TTC549 (cell line): ENCODE data around the gene ASB2.

Experiments used
- FAIRE-seq: peaks from 2 replicates; lab custom pipeline; 2012; peaks lifted over from hg19 to GRCh38; lab: Jason Lieb, UNC

Gene ASB2

GRCh38 chr14:93946541-93947090 is 29.8 kb downstream of the ASB2 start:
- no peak for FAIRE-seq

GRCh38 chr14:93946104-93946503 is 30.3 kb downstream of the ASB2 start:
- no peak for FAIRE-seq

GRCh38 chr14:93945070-93945399 is 31.3 kb downstream of the ASB2 start:
- no peak for FAIRE-seq

- no peak for FAIRE-seq
Observed at GRCh38 chr14:93944348-93945069, 31.9 kb downstream of the ASB2 start.

DNA sequence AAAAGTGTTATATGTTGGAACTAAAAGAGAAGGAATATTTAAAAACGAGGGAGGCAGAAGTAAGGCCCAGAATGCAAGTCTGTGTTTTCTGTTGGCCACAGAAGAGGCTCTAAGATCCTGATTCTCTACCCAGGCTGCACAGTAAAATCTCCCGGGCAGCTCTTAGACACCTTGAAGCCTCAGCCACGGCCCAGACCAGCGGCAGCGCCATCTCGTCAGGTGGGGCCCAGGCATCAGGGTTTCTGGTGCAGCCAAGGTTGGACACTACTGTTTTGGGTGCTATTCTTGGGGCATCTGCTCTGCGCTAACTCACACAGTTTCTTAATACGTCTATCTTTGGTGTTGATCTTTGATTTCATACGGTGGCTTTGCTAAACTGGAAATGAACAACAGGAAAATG is 32.4 kb downstream of the ASB2 start:
- FAIRE-seq = no peak

DNA sequence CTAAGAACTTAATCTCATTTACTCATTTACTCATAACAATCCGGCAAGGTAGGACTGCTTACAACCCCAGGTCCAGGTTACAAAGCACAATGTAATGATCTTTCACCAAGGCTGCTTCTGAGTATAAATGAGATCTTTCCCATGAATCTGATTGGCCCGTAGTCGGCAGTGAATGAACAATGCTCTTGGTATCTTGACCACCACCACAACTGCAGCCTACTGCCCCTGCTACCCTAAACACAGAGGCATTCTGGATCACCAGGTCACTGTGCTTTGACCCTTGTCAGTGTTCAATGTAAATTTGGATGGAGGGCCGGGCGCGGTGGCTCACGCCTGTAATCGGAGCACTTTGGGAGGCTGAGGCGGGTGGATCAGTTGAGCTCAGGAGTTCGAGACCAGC is 33.3 kb downstream of the ASB2 start:
- FAIRE-seq = no peak

- no peak for FAIRE-seq
Observed at GRCh38 chr14:93941293-93941910, 35.0 kb downstream of the ASB2 start.

DNA sequence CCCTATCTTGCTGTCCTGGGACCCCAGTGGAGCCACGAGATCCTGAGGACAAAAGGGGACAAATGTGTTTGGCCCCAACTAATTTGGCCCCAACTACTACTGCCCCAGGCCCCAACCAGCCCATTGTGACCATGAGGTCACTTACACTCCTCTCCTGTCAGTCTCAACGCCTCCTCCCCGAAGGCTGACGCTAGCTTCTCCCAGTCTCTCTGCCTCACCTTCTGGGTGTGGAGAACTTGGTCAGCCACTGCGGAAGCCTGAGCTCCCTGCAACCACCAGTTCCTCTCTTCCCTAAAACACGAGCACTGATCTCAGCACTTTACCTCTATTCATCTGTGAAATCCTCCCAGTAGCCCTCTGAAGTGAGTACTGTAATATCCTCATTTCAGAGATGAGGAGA is 35.9 kb downstream of the ASB2 start:
- FAIRE-seq = no peak

DNA sequence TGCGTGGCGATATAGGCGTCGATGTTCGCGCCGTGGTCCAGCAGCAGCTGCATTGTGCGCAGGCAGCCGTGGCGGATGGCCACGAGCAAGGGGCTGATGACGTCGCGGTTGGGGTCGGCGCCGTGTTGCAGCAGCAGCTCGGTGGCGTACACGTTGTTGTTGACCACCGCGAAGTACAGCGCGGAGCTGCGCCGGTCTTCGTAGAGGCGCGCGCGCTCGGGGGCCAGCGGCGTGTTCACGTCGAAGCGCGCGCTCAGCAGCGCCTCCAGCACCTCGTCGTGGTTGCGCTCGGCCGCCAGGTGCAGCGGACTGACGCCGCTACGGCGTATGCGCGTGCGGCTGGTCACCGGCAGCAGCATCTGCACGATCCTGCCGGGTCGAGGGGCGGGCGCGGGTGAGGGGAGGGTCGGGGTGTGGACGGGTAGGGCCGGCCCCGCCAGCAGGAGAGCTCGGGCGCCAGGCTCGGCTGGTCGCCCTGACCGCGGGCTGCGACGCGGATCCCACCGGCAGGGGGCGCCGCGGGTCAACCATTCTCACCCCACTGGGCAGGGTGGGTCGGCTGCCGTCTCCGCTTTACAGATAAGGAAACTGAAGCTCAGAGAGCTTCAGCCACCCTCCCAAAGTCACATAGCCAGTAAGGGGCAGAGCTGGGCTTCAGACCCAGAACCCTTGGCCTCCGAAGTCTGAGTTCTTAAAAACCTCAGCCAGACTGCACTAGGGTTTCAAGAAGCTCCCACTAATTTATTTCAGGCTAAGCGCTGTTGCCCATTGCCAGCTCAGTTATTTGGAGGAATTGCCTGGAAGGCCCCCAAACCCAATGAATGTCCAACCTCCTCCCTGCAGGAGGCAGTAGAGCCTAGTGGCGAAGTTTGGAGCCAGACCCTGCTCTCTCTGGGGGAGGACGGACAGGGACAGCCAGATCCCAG is 36.8 kb downstream of the ASB2 start:
- no peak for FAIRE-seq

- no peak for FAIRE-seq
Observed at GRCh38 chr14:93938751-93939303, 37.5 kb downstream of the ASB2 start.

DNA sequence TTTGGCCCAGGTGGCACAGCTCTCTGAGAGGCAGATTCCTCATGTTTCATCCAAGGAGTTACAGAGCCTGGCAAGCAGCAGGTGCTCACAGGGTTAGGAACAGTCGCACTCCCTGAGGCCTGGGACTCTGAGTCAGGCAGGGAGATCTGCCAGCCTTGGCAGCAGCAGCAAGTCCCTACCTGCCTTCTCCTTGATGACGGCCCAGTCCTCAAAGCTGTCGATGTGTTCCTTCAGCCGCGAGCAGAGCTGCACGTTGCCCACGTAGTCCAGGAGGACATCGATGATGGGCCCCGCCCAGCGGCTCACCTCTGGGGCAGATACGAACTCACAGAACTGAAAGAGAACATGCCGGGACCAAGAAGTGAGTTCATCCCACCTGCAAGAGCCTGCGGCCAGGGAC is 38.9 kb downstream of the ASB2 start:
- FAIRE-seq = no peak

DNA sequence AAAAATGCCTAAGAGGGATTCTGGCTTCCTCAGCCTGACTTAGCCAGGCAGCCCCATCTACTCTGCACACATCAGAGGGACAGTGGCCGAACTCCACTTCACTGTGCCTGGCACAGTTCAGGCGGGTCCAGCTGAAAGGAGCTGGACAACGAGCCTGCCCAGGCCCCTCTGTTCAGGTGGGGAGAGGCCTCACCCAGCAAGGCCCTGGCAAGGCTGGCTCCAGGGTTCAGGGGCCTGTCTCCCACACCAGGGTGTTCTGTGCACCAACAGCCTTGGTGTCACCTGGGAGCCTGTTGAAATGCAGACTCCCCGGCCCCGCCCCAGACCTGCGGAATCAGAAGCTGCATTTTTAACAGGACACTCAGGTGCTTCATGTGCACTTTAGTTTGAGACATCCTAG is 39.4 kb downstream of the ASB2 start:
- FAIRE-seq = no peak

- no peak for FAIRE-seq
Observed at GRCh38 chr14:93936245-93936644, 40.1 kb downstream of the ASB2 start.

DNA sequence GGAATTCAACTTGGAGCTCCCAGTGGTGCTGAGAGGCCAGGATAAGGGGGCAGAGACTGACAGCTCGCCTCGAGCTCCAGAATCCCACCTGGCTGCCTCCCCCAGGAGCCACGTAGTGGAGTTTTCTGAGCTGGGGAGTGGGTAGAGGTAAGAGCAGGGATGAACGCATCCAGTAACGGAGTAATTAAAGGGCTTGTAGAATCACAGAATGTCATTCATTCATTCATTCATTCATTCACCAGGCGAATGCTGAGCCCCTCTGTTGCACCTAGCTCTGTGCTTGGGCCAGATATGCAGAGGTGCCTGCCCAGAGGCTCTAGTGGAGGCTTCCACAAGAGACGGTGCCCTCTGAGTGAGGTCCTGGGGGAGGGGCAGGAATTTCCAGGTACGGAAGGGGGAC is 41.2 kb downstream of the ASB2 start:
- no peak for FAIRE-seq

DNA sequence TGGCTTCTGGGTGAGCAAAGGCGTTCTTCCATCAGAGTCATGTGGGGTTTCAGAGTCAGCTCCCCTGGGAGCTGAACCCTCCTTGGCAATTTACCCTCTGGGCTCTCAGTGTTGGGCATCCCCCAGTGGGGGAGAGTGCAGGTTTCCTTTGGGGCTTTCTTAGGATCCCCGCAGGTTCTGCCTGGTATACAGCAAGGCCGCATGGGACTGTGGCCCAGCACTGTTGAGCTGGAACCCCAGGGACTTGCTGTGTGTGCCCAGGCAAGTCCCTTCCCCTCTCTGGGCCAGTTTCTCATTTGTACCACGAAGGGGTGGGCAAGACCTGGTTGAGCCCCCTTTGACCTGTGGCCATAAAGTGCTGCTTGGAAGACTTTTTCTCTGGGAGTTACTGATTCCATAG is 43.7 kb downstream of the ASB2 start:
- FAIRE-seq = no peak

GRCh38 chr14:93930989-93931307 is 45.4 kb downstream of the ASB2 start:
- FAIRE-seq = no peak

DNA sequence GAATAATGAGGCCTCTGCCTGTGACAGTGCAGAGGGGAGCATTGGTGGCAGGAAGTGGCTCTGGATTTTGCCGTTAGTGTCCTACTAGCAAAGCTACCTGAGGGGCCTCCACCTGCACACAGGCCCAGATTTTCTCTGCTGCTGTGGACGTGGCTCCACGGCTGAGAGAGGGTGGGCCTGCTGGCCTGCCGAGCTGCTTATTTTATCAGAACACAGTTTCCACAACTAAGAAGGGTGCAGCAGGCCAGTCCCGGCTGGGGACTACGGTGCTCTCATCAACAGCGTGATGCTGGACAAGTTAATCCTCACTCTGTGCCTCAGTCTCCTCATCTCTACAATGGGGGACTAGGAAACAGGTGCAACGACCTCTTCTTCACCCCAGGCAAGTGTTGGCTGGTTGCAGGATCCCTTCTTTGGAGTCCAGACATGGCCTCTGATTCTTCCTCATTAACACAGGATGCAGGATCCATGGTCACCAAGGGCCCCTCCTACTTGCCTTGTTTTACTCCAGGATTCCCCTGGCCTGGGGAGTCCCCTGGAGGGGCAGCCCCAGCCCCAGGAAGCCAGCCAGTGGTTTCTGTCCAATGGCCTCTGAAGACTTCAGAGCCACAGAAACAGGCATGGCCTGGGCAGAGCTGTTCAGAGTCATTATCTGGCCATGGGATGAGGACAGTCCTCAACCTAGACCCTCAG is 45.9 kb downstream of the ASB2 start:
- no peak for FAIRE-seq

- no peak for FAIRE-seq
Observed at GRCh38 chr14:93929657-93930056, 46.7 kb downstream of the ASB2 start.

GRCh38 chr14:93929048-93929535 is 47.3 kb downstream of the ASB2 start:
- FAIRE-seq = no peak

- no peak for FAIRE-seq
Observed at GRCh38 chr14:93928184-93929047, 48.0 kb downstream of the ASB2 start.

- no peak for FAIRE-seq
Observed at GRCh38 chr14:93927800-93928145, 48.6 kb downstream of the ASB2 start.
